Activated T-cell treated with anti-CD3 and anti-CD28 coated beads for 48 hours (primary cell): Measurements from ENCODE around the gene HRG.
A peak's percentile ranks its signal among the peaks of the same experiment; 100 is the strongest.
"Not testable (repeated sequence)": the region's sequence is repeated elsewhere in the genome, so short reads cannot be mapped to it uniquely, and the experiment has no call there.

Experiments used
- DNase-seq: peaks from one replicate; pipeline ENCODE4 v3.0.0-alpha.2; 2020; ENCODE audit warnings: low read depth

Gene HRG

GRCh38 chr3:186682812-186683211 is 17.0 kb downstream of the HRG start:
- no peak for DNase-seq

GRCh38 chr3:186683979-186684378 is 18.2 kb downstream of the HRG start:
- no peak for DNase-seq

GRCh38 chr3:186686475-186686874 is 20.7 kb downstream of the HRG start:
- not testable (repeated sequence) for DNase-seq

- DNase-seq: no peak
Measured at GRCh38 chr3:186687120-186687651, 21.4 kb downstream of the HRG start.

- not testable (repeated sequence) for DNase-seq
Measured at GRCh38 chr3:186690304-186690703, 24.5 kb downstream of the HRG start.

- DNase-seq: no peak
Measured at GRCh38 chr3:186691676-186692075, 25.9 kb downstream of the HRG start.

GRCh38 chr3:186693843-186694242 is 28.0 kb downstream of the HRG start:
- DNase-seq: no peak

GRCh38 chr3:186694288-186695032 is 28.6 kb downstream of the HRG start:
- DNase-seq: no peak

- DNase-seq: no peak
Measured at GRCh38 chr3:186696522-186696921, 30.7 kb downstream of the HRG start.

GRCh38 chr3:186697510-186697909 is 31.7 kb downstream of the HRG start:
- no peak for DNase-seq

- no peak for DNase-seq
Measured at GRCh38 chr3:186700267-186700666, 34.5 kb downstream of the HRG start.

- DNase-seq: not testable (repeated sequence)
Measured at GRCh38 chr3:186702451-186702850, 36.6 kb downstream of the HRG start.

GRCh38 chr3:186705882-186706780 is 40.3 kb downstream of the HRG start:
- peak; percentile 36 for DNase-seq

GRCh38 chr3:186708983-186709679 is 43.3 kb downstream of the HRG start:
- DNase-seq: no peak

- DNase-seq: not testable (repeated sequence)
Measured at GRCh38 chr3:186710694-186711093, 44.9 kb downstream of the HRG start.

GRCh38 chr3:186713499-186713898 is 47.7 kb downstream of the HRG start:
- no peak for DNase-seq

GRCh38 chr3:186717039-186717457 is 51.2 kb downstream of the HRG start, which contains the start of gene KNG1:
Gene KNG1, plus strand, starts transcription at chr3:186717359. Its CDS starts 184 bp downstream, at chr3:186717543.
- DNase-seq: no peak

- no peak for DNase-seq
Measured at GRCh38 chr3:186719945-186720739, 54.3 kb downstream of the HRG start.

GRCh38 chr3:186722457-186722856 is 56.6 kb downstream of the HRG start:
- no peak for DNase-seq

GRCh38 chr3:186724911-186725310 is 59.1 kb downstream of the HRG start:
- DNase-seq: no peak
